ENCODE data around the gene MLXIP. TPM values are rescaled to one million over a fixed set of nuclear protein-coding genes. Genes with fewer than 3 reads are reported as not detected.

Gene MLXIP
- polyA plus RNA-seq, 1 experiment: 5.8 TPM

DNA sequence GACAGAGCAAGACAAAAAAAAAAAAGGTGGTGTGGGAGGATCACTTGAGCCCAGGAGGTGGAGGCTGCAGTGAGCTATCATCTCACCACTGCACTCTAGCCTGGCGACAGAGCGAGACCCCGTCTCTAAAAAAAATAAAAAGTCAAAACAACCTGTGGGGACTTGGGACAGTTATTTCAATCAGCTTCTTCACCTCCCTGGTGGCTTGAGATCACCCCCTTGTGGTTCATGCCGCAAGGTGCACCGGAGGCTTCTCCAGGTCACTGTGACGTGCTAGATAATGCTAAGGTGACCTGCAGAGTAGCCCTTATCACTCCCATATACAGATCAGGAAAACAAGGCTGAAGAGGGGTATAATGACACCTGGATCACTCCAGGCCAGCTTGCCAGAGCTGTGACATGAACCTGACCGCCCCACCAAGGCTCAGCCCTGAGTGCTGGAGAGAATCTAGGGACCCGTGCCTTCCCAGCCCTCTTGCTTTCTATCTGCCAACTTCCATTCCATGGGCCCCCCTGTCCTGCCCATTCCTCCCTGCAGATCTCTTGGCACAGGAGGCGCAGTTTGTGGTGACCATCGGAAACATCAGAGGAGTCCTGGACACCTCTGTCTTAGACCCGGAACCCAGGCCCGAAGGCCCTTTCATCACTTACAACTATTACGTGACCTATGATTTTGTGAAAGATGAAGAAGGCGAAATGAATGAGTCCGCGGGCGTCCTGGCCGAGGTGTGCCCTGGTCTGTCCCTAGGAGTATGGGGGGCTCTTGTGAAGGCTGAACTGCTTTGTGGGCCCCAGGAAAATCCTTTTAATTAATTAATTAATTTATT lies 112.5 kb downstream of the MLXIP start:
- no peak overlapping the region for H3K4me3 ChIP-seq (ENCODE audit: low read depth, low read length)
- no peaks in the 10 kb centered on the region for H3K27me3 ChIP-seq (ENCODE audit: control insufficient read depth, insufficient read depth, low read length)
- peaks cover 8% of the 10 kb centered on the region for H3K9me3 ChIP-seq (ENCODE audit: control insufficient read depth, insufficient read depth, low read length)
- peak; percentile 15 for DNase-seq (ENCODE audit: low read depth, low spot score)
- CTCF ChIA-PET: interaction anchor here (0.6 to 2.5 kb wide), 19 partner anchors 20 to 1456 kb away, joined by 3 to 32 read pairs (median 4); no protein-coding TSS in a partner anchor
- TF ChIP-seq, protein P1, sequence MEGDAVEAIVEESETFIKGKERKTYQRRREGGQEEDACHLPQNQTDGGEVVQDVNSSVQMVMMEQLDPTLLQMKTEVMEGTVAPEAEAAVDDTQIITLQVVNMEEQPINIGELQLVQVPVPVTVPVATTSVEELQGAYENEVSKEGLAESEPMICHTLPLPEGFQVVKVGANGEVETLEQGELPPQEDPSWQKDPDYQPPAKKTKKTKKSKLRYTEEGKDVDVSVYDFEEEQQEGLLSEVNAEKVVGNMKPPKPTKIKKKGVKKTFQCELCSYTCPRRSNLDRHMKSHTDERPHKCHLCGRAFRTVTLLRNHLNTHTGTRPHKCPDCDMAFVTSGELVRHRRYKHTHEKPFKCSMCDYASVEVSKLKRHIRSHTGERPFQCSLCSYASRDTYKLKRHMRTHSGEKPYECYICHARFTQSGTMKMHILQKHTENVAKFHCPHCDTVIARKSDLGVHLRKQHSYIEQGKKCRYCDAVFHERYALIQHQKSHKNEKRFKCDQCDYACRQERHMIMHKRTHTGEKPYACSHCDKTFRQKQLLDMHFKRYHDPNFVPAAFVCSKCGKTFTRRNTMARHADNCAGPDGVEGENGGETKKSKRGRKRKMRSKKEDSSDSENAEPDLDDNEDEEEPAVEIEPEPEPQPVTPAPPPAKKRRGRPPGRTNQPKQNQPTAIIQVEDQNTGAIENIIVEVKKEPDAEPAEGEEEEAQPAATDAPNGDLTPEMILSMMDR (IDR thresholded peaks at IDR 0.05; ENCODE audit: low read depth, low read length): peak; percentile 86
- POLR2A ChIA-PET: no interaction called here
- H3K27ac ChIP-seq (ENCODE audit: low read depth, low read length): no peak overlapping the region

DNA sequence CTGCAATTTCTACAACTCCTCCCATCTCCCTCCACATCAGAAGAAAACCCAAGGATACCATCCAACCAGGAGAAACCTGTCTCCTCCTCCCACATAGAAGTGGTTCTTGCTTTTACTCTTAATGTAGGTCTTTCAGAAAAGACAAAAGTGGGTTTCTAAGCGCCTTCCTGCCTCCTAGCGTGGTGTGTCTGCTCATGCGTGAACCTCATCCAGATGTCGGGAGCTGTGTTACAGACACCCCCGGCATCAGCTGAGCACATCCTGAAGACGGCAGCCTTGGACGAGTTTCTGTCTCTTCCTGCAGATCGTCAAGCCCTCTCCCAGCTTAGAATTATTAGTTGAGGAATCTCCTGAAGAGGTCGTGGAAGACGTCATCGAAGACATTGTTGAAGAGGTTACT lies 113.9 kb downstream of the MLXIP start:
- H3K27ac ChIP-seq (ENCODE audit: low read depth, low read length): no peak overlapping the region
- POLR2A ChIA-PET: no interaction called here
- H3K4me3 ChIP-seq (ENCODE audit: low read depth, low read length): no peak overlapping the region
- H3K9me3 ChIP-seq (ENCODE audit: control insufficient read depth, insufficient read depth, low read length): peaks cover 8% of the 10 kb centered on the region
- TF ChIP-seq, protein P1 (IDR thresholded peaks at IDR 0.05; ENCODE audit: low read depth, low read length): no peak
- CTCF ChIA-PET: interaction anchor here (0.6 to 2.5 kb wide), 5 partner anchors 41 to 358 kb away, joined by 3 to 16 read pairs (median 7); no protein-coding TSS in a partner anchor
- no peaks in the 10 kb centered on the region for H3K27me3 ChIP-seq (ENCODE audit: control insufficient read depth, insufficient read depth, low read length)
- DNase-seq (ENCODE audit: low read depth, low spot score): no peak

DNA sequence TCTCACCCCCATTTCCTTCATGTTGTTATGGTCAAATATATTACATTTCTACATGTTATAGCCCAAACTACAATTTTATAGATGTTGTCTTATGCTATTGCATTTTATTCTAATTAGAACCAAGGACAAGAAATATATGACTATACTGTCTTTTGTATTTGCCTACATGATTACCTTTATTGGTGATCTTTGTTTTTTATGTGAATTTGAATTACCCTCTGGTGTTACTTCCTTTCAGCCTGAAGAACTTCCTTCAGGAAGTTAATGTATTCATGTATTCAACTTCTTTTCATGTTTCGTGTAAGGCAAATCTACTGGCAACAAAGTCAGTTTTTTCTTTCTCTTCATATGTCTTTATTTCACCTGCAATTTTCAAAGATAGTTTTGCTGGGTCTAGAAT lies 116.2 kb downstream of the MLXIP start:
- Histone ChIP-seq H3K4me3 (ENCODE audit: low read depth, low read length) (no peak overlapping the region), H3K27ac (ENCODE audit: low read depth, low read length) (no peak overlapping the region), H3K9me3 (ENCODE audit: control insufficient read depth, insufficient read depth, low read length) (peaks cover 8% of the 10 kb centered on the region), H3K27me3 (ENCODE audit: control insufficient read depth, insufficient read depth, low read length) (no peaks in the 10 kb centered on the region)
- DNase-seq (ENCODE audit: low read depth, low spot score): no peak
- POLR2A ChIA-PET: no interaction called here
- CTCF ChIA-PET: no interaction called here
- TF ChIP-seq, protein P1 (IDR thresholded peaks at IDR 0.05; ENCODE audit: low read depth, low read length): no peak

DNA sequence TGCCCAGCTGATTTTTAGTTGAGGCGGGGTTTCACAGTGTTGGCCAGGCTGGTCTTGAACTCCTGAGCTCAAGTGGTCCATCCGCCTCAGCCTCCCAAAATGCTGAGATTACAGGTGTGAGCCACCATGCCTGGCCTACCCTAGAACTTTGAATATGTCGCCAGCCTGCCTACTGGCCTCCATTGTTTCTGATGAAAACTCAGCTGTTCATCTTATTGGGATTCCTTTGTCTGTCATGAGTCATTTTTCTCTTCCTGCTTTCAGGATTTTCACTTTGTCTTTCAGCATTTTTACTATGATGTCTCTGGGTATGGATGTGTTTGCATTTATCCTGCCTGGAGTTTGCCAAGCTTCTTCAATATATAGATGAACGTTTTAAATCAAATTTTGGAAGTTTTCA lies 116.8 kb downstream of the MLXIP start:
- Histone ChIP-seq H3K27ac (ENCODE audit: low read depth, low read length) (no peak overlapping the region), H3K27me3 (ENCODE audit: control insufficient read depth, insufficient read depth, low read length) (no peaks in the 10 kb centered on the region), H3K9me3 (ENCODE audit: control insufficient read depth, insufficient read depth, low read length) (peaks cover 8% of the 10 kb centered on the region), H3K4me3 (ENCODE audit: low read depth, low read length) (no peak overlapping the region)
- no peak for DNase-seq (ENCODE audit: low read depth, low spot score)
- TF ChIP-seq, protein P1 (IDR thresholded peaks at IDR 0.05; ENCODE audit: low read depth, low read length): no peak
- ChIA-PET POLR2A (no interaction called here), CTCF (no interaction called here)

Other genes starting within 250 kb of the MLXIP start
- 0.05 TPM in 1 of 2 replicates, not detected in the other for gene HPD, start 219.9 kb upstream of the MLXIP start, polyA plus RNA-seq (2011; rRNA removed)
- gene PSMD9, start 190.0 kb upstream of the MLXIP start, polyA plus RNA-seq (2011; rRNA removed): 57.7 and 76.1 TPM in 2 replicates
- gene CFAP251, start 160.2 kb upstream of the MLXIP start, polyA plus RNA-seq (2011; rRNA removed): 16.0 and 16.1 TPM in 2 replicates
- 4.4 and 4.6 TPM in 2 replicates for gene BCL7A, start 56.9 kb upstream of the MLXIP start, polyA plus RNA-seq (2011; rRNA removed)
- not detected in 2 replicates for gene IL31, start 95.5 kb downstream of the MLXIP start, polyA plus RNA-seq (2011; rRNA removed)
- gene LRRC43, start 104.4 kb downstream of the MLXIP start, polyA plus RNA-seq (2011; rRNA removed): 0.27 and 0.48 TPM in 2 replicates
- gene B3GNT4, start 125.0 kb downstream of the MLXIP start, polyA plus RNA-seq (2011; rRNA removed): 0.12 and 0.32 TPM in 2 replicates
- gene DIABLO, start 147.3 kb downstream of the MLXIP start, polyA plus RNA-seq (2011; rRNA removed): 55.3 and 59.6 TPM in 2 replicates
- 22.7 and 23.5 TPM in 2 replicates for gene VPS33A, start 187.7 kb downstream of the MLXIP start, polyA plus RNA-seq (2011; rRNA removed)